Inflammatory macrophage treated with lipopolysaccharide for 4 hours (primary cell): ENCODE data around the gene CHN2.
A peak's percentile ranks its signal among the peaks of the same experiment; 100 is the strongest.

Experiments
- DNase-seq: peaks from one replicate; pipeline ENCODE4 v3.0.0-alpha.2; 2020

CHN2 gene

DNA sequence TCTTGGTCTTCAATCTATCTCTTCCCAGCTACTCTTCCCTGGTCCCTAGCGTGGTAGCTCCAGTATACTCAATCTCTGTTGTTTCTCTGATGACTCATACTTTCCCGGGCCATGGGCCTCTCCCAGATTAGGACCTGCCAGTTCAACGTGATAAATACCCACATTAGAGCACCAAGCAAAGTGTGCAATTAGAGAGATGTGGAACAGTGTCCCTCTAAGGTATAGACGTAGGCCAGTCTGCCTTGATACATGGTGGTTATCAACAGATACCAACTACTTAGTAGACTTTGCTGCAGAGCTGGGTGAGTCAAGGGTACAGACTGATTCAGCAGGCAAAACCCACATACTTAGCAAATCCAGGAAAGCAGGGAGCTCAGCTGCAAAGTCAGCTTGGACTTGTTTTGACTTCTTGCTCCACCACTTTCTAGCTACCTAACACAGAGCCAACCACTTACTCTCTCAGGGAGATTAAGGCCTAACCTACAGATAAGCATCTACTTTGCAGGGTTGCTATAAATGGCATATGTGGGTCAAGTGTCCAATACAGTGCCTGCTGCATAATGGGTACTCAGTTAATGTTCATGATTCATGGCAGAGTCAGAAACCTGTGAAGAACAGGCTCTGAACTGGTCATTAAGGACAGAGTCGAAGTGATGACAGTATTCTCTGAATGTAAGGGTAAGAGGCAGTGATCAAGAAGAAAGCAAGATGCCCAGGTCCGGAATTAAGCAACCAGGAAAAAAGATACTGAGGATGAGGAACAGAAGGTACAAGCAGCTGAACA lies 176.1 kb downstream of the CHN2 start:
- DNase-seq, result no peak

DNA sequence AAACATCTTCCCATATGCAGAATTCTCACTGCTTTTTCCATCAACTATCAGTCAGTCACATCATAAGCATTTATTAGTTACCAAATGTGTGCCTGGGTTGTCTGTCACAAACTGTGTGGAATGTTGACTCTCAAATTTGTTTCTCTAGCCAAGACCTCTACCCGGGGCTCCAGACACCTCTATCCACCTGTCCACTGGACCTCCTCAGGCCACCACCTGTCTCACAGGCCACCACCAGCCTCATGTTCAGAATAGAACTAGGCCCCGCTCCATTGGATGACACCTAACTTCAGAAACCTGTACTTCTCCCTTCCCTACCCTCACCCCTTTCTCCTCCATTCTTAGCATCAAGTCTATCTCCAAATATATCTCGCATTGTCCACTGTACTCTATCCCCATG lies 176.9 kb downstream of the CHN2 start:
- no peak for DNase-seq

DNA sequence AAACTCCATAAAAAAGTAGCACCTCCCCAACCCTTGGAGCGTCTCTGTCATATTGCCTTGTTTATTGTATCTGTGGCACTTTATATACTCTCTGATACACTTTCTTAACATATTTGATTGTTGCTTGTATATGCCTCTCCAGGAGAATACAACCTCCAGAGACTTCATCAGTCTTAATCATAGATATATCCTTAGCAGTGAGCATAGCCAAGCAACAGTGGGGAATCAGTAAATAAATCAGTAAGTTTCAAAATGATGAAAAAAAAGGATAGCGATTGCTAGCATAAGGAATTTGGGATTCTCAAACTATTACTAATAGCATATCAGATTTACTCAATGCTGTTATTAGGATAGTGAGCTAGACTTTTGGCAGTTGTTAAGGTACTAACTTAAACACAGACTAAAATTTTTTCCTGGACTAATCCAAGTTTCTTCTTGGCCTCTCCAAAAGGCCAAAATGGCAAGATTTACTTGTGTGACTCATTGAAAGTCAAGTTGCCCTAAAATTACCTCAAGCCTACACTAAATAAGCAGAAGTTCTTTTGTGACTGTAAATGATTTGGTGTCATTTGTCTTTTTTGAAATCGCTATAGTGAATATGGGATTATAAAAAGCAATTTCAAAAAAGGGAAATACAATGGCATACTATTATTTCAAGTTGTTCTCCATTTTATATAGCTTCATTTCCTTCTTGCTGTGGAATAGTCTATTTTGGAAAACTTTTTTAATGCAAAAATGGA lies 177.9 kb downstream of the CHN2 start:
- peak; percentile 72 for DNase-seq

DNA sequence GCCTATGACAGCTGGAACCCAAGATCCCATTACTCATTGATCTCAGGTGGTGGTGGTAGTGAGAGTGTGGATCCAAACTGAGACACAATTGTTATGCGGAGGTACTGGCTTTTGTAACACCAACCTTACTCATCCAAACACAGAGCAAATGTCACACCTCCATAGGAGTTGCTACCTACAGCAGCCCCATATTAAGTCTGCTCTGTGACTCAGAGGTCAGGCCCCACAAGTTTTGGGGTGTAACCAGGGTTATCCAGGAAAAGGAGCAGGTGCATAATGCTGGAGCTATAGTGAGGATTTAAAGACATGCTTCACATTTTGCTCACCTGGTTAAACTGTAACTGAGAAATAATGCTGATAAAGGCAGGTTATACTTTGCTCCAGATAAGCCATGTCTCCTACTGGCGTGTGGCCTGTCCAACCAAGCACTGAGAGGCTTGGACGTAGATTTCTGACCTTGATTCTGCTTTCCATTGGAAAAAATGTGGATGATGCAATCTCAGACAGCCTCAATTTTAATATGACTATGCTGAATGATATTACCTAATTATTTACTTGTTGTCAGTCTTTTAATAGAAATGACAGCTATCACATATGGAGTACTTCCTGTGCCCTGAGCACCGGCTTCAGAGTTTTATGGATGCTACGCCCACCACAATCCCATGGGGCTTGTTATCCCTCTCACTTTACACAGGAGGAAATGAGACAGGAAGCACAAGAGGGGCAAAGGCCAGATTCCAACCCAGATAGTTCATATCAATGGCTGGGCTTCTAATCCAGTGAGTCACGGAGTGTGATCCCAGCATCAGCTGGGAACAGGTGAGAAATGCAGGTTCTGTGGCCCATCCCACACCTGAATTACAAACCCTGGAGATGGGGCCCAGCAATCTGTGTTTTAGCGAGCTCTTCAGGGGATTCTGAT lies 181.3 kb downstream of the CHN2 start:
- DNase-seq, result no peak

DNA sequence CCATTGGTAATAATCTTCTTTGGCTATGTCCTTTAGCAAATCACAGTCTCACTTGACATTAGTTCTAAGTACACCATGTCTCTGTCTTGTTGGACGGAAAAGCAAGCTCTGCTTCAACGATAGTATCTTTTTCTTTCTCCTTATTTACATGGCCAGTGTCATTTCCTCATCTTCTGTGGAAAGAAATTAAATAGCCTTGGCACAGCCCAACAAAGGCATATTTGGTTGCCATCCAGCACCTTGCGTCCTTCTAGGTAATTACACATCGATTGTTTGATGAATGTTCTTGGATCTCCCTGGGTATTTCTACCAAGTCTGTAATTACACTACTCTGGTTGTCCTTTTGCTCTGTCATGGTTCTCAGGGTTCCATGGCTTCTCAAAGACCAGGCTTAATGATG lies 183.1 kb downstream of the CHN2 start:
- DNase-seq, result no peak

DNA sequence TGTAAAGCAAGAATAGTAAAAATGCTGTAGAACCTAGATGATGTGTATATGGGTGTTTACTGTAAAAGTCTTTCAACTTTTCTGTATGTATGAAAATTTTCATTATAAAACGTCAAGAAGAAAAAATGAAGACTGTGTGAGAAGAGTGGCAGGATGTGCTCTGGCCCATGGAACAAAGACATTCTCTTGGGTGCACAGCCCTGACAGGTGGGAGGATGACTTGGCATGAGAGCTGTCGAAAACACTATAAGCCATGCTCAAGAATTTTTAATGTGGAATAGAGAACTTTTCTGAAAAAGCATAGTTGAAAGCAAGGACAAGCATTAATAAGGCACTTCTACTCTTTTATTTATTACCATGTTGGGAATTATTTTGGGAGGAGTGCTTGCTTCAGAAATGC lies 185.0 kb downstream of the CHN2 start:
- no peak for DNase-seq

DNA sequence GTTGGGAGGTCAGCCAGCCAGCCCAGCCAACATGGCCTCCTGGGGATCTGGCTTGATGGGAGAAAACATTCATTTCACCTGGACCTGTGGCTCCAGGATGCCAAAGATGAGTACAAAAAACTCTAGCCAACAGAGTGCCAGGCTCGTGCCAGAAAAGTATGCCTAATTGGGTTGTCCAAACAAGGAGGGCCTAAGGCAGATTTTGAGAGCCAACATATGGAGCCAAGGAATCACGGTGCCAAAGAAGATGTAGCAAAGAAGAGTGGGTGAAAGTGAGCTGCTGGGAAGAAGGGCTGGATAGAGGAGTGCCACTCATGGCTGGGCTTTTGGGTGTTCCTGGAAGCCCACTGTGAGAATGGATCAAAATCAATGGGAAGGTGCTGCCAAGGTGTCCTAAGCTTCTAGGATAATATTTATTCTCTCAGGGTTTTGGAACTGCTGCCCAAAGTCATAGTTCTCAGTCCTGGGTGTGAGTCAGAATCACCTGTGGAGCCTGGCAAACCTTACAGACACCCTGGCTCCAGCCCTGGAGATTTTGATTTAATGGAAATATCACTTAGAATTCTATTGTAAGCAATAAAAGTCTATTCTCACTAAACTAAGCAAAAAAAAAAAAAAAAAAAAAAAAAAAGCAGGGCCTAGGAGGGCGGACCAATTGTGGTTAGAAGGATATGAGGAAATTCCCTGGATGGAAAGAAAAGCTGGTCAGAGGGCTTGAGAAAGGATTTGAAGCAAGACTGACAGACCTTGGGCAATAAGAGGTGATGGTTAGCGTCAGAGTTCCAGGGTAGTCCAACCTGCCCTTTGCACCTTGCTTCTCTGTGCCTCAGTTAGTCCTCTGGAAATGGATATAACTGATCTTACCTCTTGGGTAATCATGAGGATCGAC lies 186.9 kb downstream of the CHN2 start:
- peak; percentile 37 for DNase-seq

DNA sequence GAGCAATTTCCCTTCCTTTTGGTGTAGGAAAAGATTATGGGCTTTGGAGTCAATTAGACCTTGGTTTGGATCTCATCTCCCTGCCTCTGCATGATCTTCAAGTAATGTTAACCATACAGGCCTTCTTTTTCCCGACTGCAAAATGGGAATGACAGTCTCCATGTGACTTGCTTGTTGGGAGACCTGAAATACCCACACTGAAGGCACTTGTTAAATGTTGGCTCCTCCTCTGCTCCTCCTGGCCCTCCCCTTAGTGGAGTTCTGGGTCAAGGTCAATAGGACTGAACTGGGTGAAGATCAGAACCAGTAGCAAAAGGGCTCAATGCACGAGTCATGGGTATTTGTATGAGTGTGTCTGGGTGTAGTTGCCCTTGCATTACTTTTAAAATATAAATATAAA lies 189.7 kb downstream of the CHN2 start:
- no peak for DNase-seq

DNA sequence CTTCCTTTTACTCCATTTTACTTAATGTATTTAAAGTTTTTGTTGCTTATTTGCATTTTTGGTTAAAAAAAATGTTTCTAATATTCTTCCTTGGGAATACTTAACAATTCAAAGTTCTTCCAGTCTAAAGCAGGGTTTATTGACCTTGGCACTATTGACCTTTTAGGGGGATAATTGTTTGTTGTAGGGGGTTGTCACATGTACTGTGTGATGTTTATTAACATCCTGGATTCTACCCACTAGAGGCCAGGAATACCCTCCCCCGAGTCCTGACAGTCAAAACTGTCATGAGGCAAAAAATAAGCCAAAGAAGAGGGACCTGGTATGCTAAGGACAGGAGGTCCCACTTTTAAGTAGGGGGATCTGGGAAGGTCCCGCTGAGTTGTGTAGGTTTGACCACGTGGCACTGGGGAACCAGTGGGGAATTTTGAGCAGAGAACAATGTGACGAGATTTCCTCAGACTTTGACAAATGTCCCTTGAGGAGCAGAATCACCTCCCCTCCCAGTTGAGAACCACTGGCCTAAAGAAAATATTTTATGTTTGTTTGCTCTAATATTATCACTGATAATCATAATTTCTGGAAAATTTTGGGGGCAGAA lies 190.7 kb downstream of the CHN2 start:
- peak; percentile 3 for DNase-seq

DNA sequence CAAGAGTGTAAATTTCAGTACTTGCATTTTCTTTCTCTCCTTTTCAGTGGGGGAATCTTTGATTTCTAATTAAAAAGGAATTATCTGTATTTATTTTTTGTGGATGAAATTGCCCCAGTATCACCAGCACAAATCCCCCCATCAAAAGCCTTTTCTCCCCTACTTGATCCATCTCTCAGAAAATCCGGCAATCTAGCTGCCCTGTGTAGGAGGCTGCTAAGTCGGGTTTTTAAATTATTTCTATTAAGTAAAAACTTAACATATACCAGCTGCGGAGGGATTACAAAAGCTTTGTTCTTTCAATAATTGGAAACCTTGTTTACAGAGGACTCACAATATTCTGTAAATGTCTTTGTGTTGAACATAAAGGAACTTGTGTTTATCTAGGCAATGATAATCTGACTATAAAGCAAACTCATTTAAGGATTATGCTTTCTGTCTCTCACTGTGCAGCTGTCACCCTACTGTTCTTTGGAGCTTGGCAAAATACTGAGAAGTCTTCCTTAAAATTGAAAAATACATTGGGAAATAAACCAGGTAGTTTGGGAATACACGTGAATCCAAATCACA lies 191.7 kb downstream of the CHN2 start:
- no peak for DNase-seq

DNA sequence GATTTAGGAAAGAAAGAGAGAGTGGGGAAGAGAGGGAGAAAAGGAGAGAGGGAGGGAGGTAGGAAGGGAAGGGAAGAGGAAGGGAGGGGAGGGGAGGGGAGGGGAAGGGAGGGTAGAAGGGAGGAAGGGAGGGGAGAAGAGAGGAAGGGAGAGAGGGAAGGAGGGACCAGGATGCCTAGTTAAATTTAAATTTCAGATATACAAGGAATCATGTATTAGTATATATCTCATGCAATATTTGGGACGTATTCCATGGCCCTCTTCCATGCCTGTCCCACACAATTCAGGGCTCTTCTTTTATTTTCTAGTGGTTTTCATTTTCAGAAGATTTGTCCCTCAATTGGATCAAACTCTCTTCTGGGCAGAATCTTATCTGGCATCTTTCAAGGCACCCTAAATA lies 196.7 kb downstream of the CHN2 start:
- DNase-seq, result no peak

DNA sequence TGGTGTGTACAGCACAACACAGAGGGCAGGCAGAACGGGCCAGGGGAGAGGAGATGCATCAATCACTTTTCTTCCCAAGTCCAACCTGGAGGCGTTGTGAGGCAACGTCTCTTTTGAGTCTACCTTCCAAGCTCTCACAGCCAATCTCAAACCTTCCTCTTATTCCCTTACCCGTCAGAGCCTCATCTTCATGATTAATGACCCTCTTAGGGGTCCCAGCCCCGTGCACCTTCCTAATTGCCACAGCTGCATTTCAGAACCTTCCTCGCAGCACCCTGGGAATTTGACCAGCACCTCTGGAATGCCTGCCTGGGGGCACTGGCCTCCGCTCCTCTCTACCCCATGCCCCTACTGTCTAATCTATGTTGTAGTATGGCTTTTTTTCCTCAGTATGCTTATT lies 199.7 kb downstream of the CHN2 start:
- no peak for DNase-seq

DNA sequence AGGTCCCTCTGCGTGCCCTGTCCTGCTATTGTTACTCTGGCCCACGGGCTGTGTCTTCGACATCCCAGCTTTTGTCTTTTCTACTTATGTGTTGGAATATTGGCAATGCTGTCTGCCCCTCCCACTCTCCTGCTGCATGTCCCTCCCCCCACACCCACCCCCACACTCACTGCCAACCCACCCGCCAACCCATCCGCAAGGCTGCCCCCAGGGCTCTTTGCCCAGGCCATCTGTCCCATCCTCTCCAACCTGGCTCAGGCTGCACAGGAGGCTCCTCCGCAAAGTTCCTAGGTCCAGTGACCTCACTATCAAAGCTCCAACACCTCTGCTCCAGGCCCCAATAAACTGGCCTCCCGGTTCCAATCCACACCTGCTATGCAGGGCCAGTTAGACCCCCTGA lies 202.0 kb downstream of the CHN2 start:
- DNase-seq, result no peak

DNA sequence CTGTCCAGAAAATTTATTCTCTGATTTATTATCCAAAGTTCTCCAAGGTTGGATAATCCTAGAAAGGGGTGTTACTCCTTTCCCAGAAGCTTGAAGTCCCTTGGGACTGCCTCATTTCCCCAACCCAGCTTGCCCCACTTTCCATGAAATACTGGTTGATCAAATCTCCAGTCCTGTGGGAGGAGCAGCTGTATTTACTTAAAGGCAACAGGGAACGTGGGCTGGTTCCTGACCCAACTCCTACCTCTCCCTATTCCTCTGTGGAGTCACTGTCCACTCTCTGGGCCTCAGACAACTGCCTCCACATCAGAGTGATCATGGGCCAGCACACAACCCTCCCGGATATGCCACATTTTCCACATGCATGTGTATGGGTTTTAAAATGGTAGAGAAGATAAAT lies 202.8 kb downstream of the CHN2 start:
- DNase-seq, result no peak

DNA sequence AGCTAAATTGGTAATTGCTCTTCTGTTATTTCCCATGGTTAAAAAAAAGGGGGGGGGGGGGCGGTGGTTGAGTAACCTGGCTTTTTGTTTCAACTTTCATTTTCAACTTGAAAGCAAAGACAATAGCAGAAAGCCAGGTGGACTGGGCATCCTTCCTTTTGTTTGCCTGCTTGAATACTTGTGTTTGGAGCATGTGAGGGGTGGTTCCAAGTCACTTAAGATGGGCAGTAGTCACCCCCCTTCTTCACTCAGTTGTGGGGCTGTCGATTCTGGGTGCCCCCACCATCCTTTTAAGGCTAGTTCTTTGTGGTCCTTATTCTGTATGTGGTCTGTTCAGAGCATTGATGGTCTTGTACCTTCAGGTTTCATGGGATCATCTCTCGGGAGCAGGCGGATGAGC lies 203.4 kb downstream of the CHN2 start:
- no peak for DNase-seq

DNA sequence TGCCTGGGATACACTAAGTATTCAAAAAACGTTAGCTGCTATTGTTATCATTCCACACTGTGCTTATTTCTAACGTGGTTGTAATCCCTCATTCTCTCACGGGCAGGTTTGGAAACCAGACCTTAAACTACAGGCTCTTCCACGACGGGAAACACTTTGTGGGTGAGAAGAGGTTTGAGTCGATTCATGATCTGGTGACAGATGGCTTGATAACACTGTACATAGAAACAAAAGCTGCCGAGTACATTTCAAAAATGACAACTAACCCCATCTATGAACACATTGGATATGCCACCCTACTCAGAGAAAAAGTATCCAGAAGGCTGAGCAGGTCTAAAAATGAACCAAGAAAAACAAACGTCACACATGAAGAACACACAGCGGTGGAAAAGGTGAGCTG lies 205.9 kb downstream of the CHN2 start:
- no peak for DNase-seq

DNA sequence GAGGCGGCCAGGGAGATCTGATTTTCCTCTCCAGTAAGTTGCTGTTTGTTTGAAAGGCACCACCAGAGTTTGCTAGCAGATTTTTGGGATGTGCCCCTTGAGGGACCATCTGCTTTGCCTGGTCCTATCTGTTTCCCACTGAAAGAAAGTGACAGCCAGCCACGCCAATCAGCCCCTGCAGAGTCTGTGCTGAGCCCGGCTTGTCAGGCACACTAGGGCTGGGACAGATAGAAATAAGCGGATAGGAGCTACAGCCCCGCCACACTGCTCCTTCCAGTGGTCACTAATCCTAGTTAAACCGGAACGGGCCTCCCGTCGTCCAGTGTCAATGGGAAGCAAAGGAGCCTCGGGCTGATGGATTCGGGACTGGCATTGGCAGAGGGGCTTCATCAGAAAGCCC lies 207.2 kb downstream of the CHN2 start:
- no peak for DNase-seq

DNA sequence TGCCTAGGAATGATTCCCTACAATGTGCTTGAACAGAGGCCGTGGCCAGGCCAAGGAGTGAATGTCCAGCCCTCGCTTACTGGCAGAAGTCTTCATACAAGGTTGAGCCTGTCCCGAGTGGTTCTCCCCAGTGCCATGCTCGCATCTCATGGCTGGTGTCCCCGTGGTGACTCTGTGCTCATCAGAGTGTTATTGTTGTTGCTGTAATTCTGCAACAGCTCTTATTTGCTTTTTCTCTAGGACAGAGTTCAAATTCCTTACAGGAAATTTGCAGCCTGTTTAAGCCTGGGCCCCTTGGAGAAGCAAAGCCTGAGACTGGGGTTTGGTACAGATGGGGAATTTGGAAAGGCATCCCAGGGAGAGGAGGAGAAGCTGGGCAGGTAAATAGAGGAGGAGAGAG lies 211.3 kb downstream of the CHN2 start:
- no peak for DNase-seq

DNA sequence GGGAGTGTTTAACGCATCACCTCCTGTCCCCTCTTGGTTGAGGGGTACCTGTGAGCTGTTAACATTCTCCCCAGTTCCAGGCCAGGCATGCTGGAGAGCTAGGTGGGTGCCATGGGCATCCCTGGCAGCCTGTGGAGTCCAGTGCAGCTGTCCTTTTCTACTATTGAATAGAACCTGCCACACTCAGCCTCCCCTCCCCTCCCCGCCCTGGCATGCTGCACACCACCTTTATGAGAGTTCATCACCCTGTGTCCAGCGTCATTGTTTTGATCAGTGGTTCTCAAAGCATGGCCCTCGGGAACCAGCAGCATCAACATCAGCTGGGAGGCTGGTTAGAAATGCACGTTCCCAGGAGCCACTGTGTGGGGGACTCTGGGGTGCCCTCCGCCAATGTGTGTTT lies 211.8 kb downstream of the CHN2 start:
- no peak for DNase-seq

DNA sequence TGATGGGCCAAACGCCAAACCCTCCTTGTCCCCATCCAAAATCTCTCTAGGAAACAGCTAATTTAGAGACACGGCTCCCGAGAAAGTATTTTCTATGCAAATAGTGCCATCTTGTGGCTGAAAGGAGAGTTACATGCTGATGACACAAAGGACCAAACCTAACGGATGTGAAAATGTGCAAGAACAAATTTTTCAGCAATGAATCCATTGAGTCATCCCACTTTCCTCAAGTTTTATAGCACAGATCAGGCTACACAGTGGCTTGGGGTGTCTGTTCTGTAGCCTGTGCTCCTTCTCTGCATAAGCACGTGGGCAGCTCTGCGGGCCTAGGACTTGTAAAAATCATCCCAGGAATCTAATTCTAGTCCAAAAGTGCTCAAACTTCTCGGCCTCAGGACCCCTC lies 214.3 kb downstream of the CHN2 start:
- DNase-seq, result peak; percentile 74

DNA sequence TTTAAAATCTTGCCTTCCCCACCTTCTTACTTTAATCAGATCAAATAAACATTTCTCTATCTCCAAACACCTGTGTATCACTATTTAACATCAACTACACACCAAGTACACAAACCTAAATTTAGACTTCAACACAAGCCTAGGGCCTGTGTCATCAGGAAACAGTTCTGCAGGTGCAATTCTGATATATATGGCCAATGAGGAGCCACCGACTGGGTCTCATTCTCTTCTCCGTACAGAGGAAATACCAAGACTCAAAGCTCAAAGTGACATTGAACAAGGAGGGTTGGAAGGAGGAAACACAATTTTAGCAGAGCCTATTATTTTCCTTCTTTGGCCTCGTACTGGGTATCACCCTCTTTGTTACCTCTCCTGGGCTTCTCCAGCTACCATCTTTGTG lies 216.4 kb downstream of the CHN2 start:
- no peak for DNase-seq

DNA sequence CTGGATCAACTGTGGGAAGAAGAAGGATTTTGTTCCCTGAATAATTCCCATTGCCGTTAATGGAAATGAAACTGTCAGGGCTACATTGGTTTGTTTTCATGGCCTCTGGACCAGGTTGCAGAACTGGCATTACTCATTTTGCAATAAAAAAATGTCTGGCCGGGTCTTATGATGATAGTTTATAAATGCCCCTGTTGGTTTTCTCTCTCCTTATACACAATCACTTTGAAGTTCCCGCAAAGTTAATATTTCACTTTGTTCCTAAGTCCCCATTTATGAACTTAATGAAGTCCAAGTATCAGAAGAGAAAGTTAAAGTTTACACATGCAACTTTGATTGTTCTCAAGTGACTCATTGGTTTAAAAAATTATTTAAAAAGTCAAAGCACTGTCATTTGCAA lies 218.3 kb downstream of the CHN2 start:
- no peak for DNase-seq
